Muscle of back (tissue), 11 donors: ENCODE data around the gene ADGRL3. TPM values are rescaled to one million over a fixed set of nuclear protein-coding genes. Genes with fewer than 3 reads are reported as not detected.

Experiments
- DNase-seq, 3 donors: peaks; one replicate each; pipeline versions ENCODE4 v3.0.0 to v3.0.0-alpha.2; 2013
- polyA plus RNA-seq, 10 donors: library from polyadenylated mRNA; unstranded; fragments of 120-200 nt; gene quantifications; one replicate each; pipeline ENCODE4 v1.2.1, GENCODE V29; 2013; ENCODE audit not compliant: insufficient read length in 10 of 10

Gene ADGRL3
- polyA plus RNA-seq, 10 donors, result 20.7 to 27.5 (median 23.7) TPM

DNA sequence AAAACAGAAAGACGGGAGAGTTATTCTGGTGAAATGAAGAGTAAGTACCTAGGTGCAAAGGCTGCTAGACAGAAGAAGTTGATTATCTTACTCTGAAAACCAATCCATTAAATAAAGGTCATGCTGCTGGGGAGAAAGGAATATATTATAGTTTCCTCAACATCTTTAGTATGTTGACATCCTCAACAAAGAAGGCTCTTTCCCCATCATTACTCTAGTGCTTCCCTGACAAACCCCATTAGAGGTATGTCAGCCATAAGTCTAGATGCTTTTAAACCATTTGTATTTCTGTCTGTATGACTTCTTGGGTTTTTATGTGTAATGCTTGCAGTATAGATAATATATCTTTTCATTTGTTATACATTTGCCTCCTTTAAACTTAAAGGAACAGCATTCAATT is 75.9 kb downstream of the ADGRL3 start:
- DNase-seq, result no peak

DNA sequence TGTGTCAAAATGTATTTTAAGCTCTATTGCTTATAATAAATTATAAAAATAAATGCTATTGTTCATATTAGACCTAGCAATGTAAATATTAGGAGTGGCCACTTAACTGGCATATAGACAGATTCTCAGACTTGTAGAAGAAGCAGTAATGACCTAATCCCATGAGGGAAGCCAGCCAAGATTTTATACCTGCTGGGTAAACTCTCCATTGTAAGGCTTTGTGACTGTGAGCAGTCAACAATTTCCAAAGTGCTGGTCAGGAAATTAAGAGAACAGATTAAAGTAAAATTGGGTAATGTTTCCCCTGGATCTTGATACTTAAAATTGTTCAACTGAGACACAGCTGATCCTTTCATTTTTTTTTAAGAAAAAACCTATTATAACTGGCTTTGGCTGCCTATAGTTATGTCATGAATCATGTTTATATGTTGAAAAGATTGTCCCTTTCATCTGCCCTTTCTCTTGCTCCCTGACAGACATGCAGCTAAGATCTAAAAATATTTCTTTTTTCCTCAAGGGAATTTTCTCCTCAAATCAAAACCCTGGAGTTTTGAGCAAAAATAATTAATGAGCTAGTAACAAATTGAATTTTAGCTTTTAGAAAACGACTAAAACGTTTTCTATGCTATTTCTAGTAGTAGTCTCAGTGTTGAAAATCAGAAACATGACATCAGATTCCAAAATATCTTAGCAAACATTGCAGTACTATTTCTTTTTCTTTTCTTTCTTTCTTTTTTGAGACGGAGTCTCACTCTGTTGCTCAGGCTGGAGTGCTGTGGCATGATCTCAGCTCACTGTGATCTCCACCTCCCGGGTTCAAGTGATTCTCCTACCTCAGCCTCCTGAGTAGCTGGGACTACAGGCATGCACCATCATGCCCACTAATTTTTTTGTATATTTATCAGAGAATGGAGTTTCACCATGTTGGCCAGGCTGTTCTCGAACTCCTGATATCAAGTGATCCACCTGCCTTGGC is 77.9 kb downstream of the ADGRL3 start:
- peak in 1 of 3 donors; percentile 41 for DNase-seq

DNA sequence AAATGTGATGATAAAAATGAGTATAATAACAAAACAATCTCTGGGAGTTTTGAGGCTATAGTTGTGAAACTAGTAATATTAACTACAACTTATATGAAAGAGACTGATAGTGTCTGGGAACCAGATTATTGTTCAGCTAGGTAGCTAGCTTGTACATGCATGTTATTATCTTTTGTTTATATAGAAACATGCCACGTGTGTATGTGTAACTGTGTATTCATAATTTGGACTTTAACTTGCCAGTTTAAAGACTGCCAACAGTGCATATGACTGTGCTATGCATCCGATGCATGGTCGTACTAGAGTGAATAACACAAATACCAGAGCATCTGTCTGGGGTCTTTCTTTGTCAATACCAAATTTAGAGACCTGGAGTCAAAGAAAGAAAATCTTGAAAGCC is 92.2 kb downstream of the ADGRL3 start:
- no peak for DNase-seq

DNA sequence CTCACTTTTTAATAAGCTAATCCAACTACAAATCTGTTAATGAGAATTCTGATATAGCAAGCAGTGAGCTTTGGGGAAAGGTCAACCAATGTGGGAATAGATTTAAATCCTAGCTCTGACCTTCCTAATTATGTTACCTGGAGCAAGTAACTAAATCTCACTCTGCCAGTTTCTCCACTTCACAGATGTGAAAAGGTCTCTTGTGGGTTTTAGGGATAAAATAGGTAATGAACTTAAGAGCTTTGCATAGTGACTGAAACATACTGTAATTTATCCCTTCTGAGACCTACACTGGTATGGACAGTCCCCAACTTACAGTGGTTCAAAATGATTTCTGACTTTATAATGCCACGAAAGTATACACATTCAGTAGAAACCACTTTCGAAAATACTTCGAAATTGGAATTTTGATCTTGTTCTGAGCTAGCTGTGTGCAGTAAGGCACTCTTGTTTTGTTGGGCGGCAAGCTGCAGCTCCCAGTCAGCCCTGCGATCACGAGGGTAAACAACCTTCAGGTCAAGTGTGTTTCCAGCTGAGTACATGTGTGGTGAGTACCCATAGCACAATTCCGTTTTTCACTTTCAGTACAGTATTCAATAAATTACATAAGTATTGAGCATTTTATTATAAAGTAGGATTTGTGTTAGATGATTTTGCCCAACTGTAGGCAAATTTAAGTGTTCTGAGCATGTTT is 93.7 kb downstream of the ADGRL3 start:
- no peak for DNase-seq

DNA sequence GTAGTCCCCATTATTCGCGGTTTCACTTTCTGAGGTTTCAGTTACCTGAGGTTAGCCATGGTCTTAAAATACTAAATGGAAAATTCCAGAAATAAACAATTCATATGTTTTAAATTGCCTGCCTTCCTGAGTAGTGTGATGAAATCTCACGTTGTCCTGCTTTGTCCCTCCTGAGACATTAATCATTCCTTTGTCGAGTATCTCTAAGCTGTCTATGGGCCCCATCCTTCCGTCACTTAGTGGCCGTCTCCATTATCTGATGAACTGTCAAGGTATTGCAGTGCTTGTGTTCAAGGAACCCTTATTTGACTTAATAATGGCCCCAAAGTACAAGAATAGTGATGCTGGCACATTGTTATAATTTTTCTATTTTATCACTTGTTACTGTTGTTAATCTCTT is 94.8 kb downstream of the ADGRL3 start:
- no peak for DNase-seq

- DNase-seq, result no peak
Measured at GRCh38 chr4:61296144-61296543, 96.0 kb downstream of the ADGRL3 start.

DNA sequence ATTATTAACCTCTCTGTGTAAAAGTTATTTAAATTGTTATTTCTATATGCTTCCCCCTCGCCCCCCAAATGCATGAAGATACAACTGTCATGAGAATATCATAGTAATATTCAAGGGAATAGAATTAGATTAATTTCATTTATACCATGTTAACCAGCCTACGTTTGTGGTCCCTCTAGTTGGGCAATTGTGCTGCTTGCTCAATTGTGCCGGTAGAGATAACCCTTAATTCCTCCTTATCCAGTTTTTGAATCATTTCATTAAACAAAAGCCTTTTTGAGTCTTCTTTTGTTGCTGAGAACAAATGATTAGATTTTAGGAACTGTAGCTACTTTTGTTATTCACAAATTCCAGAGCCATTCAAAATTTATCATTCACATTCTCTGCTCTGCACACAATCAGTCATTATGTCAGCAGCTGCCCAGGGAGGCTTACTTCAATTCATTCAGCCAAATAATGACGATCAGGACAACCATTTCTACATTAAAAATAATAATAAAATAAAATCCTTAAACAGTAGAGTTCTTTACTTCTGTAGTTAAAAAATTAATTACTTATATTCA is 98.1 kb downstream of the ADGRL3 start:
- no peak for DNase-seq

GRCh38 chr4:61299316-61299715 is 99.2 kb downstream of the ADGRL3 start:
- peak in 1 of 3 donors; percentile 25 for DNase-seq

DNA sequence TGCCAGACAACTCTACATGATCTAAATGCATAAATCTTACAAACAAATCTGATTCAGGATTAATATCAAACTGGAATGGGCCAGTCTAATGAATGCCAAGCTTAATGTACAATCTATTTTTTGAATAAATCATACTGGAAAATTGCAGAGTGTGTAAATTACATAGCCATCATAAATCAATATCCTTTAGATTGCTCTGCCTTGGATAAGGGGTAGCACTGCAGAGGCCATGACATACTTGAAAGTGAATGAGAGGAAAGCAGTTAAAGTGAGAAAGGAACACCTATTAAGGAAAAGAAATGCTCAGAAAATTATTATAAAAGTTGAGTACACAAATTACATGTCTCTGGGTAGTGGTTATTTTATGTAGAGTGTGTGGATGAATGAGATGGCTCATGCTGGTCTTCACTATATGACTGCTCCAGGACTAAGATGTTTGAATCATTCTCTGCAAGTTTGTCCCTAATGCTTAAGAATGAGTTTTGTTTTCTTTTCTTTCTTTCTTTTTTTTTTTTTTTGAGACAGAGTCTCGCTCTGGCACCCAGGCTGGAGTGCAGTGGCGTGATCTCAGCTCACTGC is 100.2 kb downstream of the ADGRL3 start:
- DNase-seq, result no peak

DNA sequence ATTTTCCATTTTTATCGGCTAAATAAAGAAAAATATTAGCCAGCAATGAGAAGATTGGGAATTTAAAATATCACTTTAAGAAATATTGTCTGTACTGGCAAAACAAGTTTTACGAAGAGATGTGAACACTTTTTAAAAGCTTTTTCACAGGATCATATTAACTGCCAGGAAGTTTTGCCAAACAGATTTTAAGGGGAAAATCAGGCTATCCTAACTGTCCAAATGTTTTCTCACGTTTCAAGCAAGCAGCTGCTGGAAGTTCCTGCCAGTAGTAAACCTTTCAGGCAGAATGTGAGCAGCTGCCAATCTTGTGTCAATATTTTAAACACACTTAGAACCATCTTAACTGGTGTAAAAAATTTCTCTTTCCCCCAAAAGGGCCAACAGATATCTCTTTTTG is 101.1 kb downstream of the ADGRL3 start:
- peak; percentile 62 to 85 (median 67) for DNase-seq

DNA sequence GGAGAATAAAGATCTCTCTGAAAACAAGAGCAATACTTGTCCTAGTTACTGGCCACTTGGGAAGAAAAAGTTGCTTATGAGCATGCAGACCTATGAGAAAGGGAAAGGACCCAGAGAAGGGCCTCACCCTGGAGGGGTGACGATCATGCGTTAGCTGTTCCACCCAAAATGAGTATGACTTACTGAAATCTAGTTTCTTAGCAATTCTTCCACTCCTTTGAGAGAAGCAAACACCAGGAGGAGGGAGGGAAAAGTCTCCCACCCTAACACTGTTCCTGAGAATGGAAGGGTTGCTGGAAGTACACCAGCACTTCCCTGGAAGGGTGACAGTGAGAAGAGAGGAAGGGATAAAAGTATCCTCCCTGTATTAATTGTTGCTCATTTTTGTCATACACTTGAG is 107.9 kb downstream of the ADGRL3 start:
- no peak for DNase-seq

- DNase-seq, result no peak
Measured at GRCh38 chr4:61309616-61310015, 109.5 kb downstream of the ADGRL3 start.

GRCh38 chr4:61312526-61312925 is 112.4 kb downstream of the ADGRL3 start:
- DNase-seq, result no peak

GRCh38 chr4:61318431-61318830 is 118.3 kb downstream of the ADGRL3 start:
- DNase-seq, result no peak

GRCh38 chr4:61319156-61319555 is 119.0 kb downstream of the ADGRL3 start:
- DNase-seq, result no peak

GRCh38 chr4:61320154-61320553 is 120.0 kb downstream of the ADGRL3 start:
- DNase-seq, result no peak

DNA sequence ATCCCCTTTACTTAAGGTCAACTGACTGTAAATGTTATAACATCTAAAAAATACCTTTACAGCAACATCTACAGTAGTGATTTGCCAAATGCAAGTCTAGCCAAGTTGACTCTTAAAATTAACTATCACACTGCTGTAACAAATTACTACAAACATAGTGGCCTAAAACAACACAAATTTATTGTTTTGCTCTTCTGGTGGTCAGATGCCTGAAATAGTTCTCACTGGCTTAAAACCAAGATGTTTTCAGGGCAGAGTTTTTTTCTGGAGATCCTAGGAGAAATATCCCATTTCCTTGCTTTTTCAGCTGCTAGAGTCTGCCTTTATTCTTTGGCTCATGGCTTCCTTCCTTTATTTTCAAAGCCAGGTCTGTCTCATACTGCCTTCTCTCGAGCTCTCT is 120.5 kb downstream of the ADGRL3 start:
- DNase-seq, result no peak

GRCh38 chr4:61332693-61333092 is 132.6 kb downstream of the ADGRL3 start:
- DNase-seq, result no peak

- no peak for DNase-seq
Measured at GRCh38 chr4:61333490-61333889, 133.4 kb downstream of the ADGRL3 start.

DNA sequence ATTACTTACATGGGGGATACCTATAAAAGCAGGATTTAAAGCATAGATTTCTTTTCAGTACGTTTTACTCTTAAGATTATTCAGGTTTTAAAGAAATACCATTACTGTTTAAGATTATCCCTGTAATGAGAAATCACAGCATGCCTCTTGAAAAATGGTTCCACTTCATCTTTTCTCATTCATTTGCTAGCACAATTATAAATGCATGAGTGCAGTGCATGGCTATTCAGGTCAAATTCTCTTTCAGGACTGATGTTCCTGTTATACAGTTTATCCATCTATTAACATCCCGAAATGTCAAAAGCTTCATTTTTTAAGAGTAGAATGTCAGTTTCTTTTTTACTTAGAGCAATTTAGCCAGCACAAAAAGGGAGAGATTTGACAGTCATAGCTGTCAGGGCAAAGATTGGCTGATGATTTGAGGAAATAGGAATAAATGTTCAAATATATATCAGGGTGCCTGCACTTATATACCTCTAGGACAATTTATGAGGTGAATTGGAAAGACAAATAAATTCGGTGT is 135.2 kb downstream of the ADGRL3 start:
- no peak for DNase-seq

GRCh38 chr4:61336488-61336887 is 136.4 kb downstream of the ADGRL3 start:
- no peak for DNase-seq

DNA sequence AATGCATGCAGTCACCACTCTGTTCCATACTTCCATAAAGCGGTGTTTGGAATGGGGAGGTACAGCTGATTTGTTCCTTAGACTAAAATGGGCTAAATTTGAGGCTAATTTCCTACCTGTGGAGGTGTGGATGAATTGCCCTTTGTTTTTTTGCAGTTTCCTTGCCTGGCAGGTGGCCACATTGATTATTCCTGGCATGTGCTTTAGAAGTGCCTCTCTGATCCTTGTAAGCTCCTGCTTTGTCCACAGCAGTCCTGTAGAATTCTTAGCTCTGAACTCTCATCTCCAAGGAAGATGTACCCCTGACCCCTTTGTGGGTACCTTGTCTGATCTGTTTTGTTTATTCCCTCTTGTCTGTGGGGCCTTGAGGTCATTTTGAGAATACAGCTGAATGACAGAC is 136.8 kb downstream of the ADGRL3 start:
- no peak for DNase-seq
